ENCODE measurements around the gene ZNF219.

The ZNF219 gene

GRCh38 chr14:21084998-21085853 lies 13.2 kb downstream of the ZNF219 start:
- no peak for DNase-seq (ENCODE audit: low spot score)

- no peak for DNase-seq (ENCODE audit: low spot score)
These were observed 14.1 kb downstream of the ZNF219 start for GRCh38 chr14:21084396-21084795.

DNA sequence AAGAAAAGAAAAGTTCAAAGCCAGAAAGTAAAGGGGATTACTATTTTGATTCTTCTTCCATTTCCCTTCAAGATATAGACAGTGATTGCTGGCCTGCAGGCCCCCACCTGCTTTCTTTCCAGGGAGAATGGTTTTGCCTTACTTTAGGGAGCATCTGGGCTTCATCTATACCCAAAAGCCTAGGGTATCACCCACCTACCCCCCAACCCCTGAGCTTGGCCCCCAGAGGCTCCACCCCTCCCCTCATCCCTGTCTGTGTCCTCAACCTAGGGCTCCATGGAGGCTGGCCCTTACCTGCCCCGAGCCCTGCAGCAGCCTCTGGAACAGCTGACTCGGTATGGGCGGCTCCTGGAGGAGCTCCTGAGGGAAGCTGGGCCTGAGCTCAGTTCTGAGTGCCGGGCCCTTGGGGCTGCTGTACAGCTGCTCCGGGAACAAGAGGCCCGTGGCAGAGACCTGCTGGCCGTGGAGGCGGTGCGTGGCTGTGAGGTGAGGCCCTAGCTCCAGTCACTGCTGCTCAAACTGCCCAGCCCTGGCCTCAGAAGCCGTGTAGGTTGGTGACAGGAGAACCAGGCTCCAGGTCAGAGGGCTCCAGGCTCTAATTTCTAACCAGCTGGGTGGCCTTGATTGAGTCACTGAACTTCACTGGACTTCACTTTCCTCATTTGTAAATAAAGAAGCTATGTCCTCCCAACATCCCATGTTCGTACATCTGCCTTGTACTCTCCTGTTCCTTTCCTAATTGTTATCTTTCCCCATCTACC lies 14.7 kb downstream of the ZNF219 start:
- DNase-seq (ENCODE audit: low spot score) = no peak

GRCh38 chr14:21081521-21082142 lies 16.8 kb downstream of the ZNF219 start:
- no peak for DNase-seq (ENCODE audit: low spot score)

DNA sequence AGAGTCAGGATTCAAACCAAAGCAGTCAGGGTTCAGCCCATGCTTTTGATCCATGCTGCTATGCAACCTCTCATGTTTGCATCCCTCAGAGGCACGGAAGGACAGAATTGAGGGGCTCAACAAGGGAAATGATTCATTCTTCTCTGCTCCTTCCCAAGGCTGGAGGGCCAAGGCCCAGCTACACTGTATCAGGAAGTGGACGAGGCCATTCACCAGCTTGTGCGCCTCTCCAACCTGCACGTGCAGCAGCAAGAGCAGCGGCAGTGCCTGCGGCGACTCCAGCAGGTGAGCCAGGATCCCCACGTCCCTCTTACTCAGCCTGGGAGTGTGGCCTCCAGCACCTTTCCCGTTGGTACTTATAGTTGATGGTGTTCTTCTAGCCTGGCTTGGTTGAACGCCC lies 19.7 kb downstream of the ZNF219 start:
- DNase-seq (ENCODE audit: low spot score) = no peak

- DNase-seq (ENCODE audit: low spot score) = no peak
These were observed 20.2 kb downstream of the ZNF219 start for GRCh38 chr14:21078287-21078686.

GRCh38 chr14:21077672-21078071 lies 20.8 kb downstream of the ZNF219 start:
- DNase-seq (ENCODE audit: low spot score) = no peak

DNA sequence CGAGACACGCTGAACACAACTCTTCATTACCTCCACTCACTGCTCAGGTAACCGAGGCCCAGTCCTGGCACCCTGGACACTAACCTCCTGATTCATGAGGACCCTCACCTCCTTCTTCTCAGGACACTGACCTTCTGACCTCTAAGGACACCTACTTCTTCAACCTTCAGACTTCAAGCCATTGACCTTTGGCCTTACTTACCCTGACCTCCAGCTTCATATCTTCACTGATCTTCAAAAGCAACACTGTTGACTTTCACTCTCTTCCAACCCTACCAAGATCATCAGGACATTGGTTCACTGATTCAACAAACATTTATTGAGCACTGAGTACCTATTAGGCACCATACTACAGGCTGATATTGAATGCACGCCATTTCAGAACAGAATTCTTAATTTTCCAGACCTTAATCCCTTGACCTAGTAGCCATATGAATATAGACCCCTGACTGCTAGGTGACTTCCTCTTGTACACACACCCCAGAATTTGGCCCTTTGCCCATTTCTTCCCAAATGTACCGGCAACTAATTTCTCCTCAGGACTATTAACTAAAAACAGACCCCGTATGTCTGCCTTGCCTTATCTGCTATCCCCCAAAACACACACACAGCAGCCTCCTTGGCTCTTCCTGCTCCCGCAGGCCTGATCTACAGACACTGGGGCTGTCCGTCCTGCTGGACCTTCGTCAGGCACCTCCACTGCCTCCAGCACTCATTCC lies 22.6 kb downstream of the ZNF219 start:
- DNase-seq (ENCODE audit: low spot score) = no peak

- DNase-seq (ENCODE audit: low spot score) = no peak
These were observed 23.8 kb downstream of the ZNF219 start for GRCh38 chr14:21074398-21075272.

GRCh38 chr14:21073921-21074320 lies 24.5 kb downstream of the ZNF219 start:
- no peak for DNase-seq (ENCODE audit: low spot score)

GRCh38 chr14:21072781-21073339 lies 25.6 kb downstream of the ZNF219 start:
- DNase-seq (ENCODE audit: low spot score) = no peak

- peak; percentile 74 for DNase-seq (ENCODE audit: low spot score)
These were observed 26.4 kb downstream of the ZNF219 start for GRCh38 chr14:21072031-21072473.

- peak; percentile 78 for DNase-seq (ENCODE audit: low spot score)
These were observed 27.0 kb downstream of the ZNF219 start for GRCh38 chr14:21071225-21072030.

- DNase-seq (ENCODE audit: low spot score) = peak; percentile 36
These were observed 27.7 kb downstream of the ZNF219 start for GRCh38 chr14:21070610-21071224.

DNA sequence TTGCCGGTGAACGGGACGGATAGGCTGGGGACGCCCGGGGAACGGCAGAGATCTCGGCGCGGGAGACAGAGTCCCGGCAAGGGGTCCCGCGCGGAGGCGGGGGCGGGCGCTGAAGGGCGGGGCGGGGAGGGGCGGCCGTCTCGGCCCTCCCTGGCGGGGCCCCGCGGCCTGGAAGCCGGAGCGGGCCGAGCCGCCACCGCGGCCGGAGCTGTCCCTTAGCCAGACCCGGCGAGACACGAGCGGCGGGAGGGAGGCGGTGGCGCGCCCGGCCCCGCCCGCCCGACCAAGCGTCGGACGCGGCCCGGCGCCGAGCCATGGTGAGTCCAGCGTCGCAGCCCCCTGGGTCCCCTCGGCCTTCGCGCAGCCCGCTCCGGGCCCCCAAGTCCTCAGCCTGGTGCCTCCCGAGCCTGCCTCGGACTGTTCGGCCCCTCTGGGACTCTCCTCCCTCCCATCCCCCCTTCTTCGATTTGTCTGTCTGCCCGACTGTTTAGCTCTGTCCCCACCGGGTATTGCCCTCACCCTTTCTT lies 28.3 kb downstream of the ZNF219 start, which contains the start of gene ARHGEF40:
TSS of gene ARHGEF40 (plus strand) at position 222 of the 527 bp plus-strand sequence. CDS start at position 315, 93 bp downstream.
- peak; percentile 55 for DNase-seq (ENCODE audit: low spot score)

DNA sequence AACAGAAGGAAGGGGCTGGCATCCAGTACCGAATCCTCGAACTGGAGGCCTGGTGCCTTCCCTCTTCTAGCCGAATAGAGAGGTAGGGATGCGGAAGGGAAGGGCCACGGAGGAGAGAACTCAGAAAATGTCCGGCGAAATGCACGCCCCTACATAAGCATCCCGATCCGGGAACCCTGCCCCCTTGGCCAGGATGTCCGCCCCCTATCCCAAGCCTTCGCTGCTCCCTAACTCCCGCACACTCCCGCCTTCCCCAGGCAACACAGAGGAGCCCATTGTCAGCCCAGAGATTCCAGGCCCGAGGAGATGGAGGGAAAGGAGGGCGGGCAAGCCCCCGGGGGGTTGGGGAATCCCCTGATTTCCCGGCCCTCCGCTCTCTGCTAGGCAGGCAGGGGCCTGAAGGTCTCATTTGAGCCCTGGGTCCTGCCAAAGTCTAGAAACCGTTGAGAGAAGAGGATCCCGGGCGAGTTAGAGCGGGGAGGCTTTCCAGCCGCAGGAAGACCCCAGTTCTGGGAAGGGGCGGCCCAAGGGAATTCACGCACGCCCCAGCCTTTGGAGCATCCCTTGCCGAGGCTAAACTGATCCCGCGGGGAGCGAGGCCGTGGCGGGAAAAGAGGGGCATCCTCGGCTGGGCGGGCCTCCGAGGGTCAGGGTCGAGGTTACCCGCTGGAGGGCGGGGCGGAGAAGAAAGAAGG lies 28.9 kb downstream of the ZNF219 start:
- peak; percentile 74 for DNase-seq (ENCODE audit: low spot score)

GRCh38 chr14:21068521-21069387 lies 29.7 kb downstream of the ZNF219 start:
- DNase-seq (ENCODE audit: low spot score) = peak; percentile 73

All from pons (tissue), 1 donor.